Esophagus squamous epithelium (tissue), 5 donors: Measurements from ENCODE around the gene ERAL1. TPM values are rescaled to one million over a fixed set of nuclear protein-coding genes. Genes with fewer than 3 reads are reported as not detected.

ENCODE experiments used
- DNase-seq: peaks from one replicate; lab custom pipeline; 2025; lab: John Stamatoyannopoulos, UW
- H3K27ac ChIP-seq, 4 donors: fragments of 200-600 bp; sonication (generic); one replicate each; pipeline ENCODE4 v1.5.1; 2016 to 2019; ENCODE audit warnings: mild to moderate bottlenecking in 1 of 4
- H3K27me3 ChIP-seq, 4 donors: fragments of 200-600 bp; sonication (generic); 1 replicate in 3 of 4; 2 replicates in 1 of 4; pipeline versions ENCODE4 v1.5.1 to v1.6.0; 2017 to 2021; ENCODE audit warnings: antibody characterized with exemption in 1 of 4
- H3K36me3 ChIP-seq, 3 donors: fragments of 200-600 bp; sonication (generic); one replicate each; pipeline ENCODE4 v1.5.1; 2016 to 2019
- H3K4me1 ChIP-seq, 3 donors: fragments of 200-600 bp; sonication (generic); one replicate each; pipeline ENCODE4 v1.5.1; 2017 to 2019
- H3K4me3 ChIP-seq, 4 donors: fragments of 200-600 bp; sonication (generic); 1 replicate in 3 of 4; 2 replicates in 1 of 4; pipeline ENCODE4 v1.5.1; 2016 to 2019; ENCODE audit warnings: mild to moderate bottlenecking in 2 of 4, moderate library complexity in 1 of 4
- H3K9me3 ChIP-seq, 3 donors: fragments of 200-600 bp; sonication (generic); one replicate each; pipeline ENCODE4 v1.5.1; 2016 to 2019
- POLR2A ChIP-seq, 4 donors: fragments of 450-650 bp; IDR thresholded peaks; one replicate each; pipeline ENCODE4 v1.6.1; 2017; ENCODE audit warnings: antibody characterized with exemption in 4 of 4, mild to moderate bottlenecking in 4 of 4, moderate library complexity in 3 of 4
- WGBS, 2 donors: methylation state at CpG; one replicate each; pipeline ENCODE4 v1.1.5; 2018; 5-methylcytosine and 5-hydroxymethylcytosine counted together
- intact Hi-C: fragments of 100-400 bp; cut with DNase I; formaldehyde crosslinking; loops from one replicate; pipeline ENCODE4 v1.15.0; 2022
- total RNA-seq, 4 donors: library from RNA; depleted of rRNA; stranded (reverse); fragments of >200 nt; gene quantifications; one replicate each; pipeline ENCODE4 v1.1.0, GENCODE V29; 2016
- TF ChIP-seq, protein P1 (sequence below), 6 experiments: fragments of 450-650 bp in 4 of 6; fragments of 200-600 bp in 2 of 6; sonication (generic) in 2 of 6; IDR thresholded peaks; one replicate each; pipeline ENCODE4 v1.5.1; 2016 to 2019; ENCODE audit warnings: antibody characterized with exemption in 6 of 6, mild to moderate bottlenecking in 4 of 6, moderate library complexity in 4 of 6
- donor health status: DM: yes; HTN: yes; CAD: no.

Gene ERAL1
- total RNA-seq, 4 donors from 2014 or later, result 24.7 to 41.6 (median 37.8) TPM

DNA sequence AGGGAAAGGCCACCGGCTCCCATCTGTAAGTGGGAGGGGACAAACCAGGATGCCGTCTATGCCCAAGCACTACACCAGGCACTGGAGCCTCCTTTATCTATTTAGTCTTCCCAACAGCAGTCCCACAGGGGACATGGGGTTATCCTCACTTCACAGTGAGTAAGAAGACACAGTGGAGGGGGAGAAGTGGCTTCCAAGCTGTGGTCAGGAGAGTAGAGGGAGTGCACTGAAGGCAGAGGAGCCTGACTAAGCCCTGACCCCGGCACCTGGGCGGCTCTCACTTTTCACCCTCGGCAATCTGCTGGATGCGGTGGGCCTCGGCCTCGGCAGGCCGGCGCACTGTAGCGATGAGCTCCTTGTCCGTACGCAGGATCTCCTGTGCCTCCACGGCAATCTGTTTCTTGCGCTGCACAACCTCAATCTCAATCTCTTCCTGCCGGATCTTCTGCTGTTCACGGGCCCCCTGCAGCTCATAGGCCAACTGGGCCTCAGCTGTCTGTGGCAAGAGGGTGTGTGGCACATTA, 26.8 kb downstream of the ERAL1 start:
- Histone ChIP-seq H3K27me3 (no peaks in the 10 kb centered on the region), H3K9me3 (no peaks in the 10 kb centered on the region), H3K4me1 (no peaks in the 10 kb centered on the region), H3K27ac (no peak overlapping the region), H3K36me3 (peaks cover 46 to 93% (median 70%) of the 10 kb centered on the region in 3 donors), H3K4me3 (no peak overlapping the region)
- no peak for DNase-seq
- WGBS, 2 donors, result 92 to 95% methylated on average over 13 to 17 of the region's 17 CpGs
- intact Hi-C loops, result no loop called here
- TF ChIP-seq, protein P1, sequence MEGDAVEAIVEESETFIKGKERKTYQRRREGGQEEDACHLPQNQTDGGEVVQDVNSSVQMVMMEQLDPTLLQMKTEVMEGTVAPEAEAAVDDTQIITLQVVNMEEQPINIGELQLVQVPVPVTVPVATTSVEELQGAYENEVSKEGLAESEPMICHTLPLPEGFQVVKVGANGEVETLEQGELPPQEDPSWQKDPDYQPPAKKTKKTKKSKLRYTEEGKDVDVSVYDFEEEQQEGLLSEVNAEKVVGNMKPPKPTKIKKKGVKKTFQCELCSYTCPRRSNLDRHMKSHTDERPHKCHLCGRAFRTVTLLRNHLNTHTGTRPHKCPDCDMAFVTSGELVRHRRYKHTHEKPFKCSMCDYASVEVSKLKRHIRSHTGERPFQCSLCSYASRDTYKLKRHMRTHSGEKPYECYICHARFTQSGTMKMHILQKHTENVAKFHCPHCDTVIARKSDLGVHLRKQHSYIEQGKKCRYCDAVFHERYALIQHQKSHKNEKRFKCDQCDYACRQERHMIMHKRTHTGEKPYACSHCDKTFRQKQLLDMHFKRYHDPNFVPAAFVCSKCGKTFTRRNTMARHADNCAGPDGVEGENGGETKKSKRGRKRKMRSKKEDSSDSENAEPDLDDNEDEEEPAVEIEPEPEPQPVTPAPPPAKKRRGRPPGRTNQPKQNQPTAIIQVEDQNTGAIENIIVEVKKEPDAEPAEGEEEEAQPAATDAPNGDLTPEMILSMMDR (IDR thresholded peaks at IDR 0.05), result no peak
- no peak for TF ChIP-seq POLR2A (IDR thresholded peaks at IDR 0.05)

DNA sequence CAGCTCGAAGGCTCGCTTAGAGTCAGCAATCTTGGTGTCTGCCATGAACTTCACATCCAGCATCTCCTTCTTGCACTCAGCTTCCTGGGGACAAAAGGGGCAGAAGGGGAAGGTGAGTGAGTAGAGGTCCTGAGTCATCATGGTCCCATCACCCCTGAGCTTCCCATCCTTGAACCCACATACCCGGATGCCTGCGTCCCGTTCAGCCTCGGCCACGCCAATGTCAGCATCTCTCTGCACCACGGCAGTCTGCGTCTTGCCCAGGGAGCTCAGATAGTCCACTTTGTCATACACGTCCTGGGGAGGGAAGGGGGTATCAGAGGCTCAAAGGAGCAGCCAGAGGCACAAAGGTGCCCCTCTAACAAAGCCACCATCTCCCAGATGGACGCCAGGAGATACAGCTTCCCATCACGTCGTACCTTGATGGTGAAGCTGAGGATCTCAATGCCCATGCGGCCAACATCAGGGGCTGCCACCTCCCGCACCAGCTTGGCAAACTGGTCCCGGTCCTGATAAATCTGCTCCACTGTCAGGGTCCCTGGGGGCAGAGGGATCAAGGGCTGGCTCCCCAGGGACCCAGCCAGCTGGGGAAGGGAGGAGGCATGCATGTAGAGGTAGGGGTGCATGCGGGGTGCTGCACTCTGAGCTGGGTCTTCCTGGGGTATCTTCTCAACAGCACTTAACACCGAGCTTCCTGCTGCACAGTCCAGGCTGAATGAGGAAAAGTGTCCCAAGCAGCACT, 27.5 kb downstream of the ERAL1 start:
- TF ChIP-seq, protein P1 (IDR thresholded peaks at IDR 0.05), result no peak
- no peak for TF ChIP-seq POLR2A (IDR thresholded peaks at IDR 0.05)
- no peaks in the 10 kb centered on the region for H3K9me3 ChIP-seq
- intact Hi-C loops, result no loop called here
- no peak overlapping the region for H3K4me3 ChIP-seq
- 93 to 95% methylated on average over 10 to 13 of the region's 18 CpGs for WGBS, 2 donors
- peaks cover 49 to 100% (median 70%) of the 10 kb centered on the region in 3 donors for H3K36me3 ChIP-seq
- H3K27ac ChIP-seq, result no peak overlapping the region
- DNase-seq, result no peak
- no peaks in the 10 kb centered on the region for H3K27me3 ChIP-seq
- H3K4me1 ChIP-seq, result no peaks in the 10 kb centered on the region

DNA sequence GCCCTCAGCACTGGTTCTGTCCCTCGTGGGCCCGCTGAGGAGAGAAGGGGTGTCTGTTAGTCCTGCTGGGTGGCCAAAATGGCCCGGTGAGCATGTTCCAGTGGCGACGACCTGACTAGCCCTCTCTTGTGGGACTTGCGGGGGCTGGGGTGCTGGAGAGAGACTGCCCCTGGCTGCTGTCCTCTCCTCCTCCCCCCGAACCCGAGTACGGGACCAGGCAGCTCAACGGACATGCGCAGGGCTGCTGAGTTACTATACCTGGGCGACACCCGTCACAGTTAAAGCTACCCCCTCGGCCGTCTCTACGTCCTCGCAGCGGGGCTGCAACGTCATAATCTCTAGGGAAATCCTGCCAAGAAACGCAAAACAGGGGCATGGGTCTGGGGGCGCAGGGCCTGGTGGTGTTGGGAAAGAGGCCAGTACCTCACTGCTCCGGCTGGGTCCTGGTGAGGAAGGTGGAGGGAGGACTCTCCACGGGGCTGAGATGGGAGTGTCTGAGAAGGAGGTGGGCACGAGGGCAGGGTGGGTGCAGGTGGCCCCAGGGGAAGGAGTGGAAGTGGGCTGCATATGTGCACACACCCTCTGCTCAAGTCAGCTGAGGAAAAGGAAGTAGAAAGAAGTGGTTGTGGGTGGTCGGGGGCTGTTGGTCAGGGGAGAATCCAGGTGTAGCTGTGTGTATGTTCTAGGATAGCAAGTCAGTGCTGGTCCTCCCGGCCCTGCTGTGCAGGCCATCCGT, 29.3 kb downstream of the ERAL1 start:
- 81% methylated on average over 12 to 14 of the region's 27 CpGs for WGBS, 2 donors
- Histone ChIP-seq H3K27me3 (no peaks in the 10 kb centered on the region), H3K4me3 (no peak overlapping the region), H3K36me3 (peaks cover 51 to 97% (median 63%) of the 10 kb centered on the region in 3 donors), H3K27ac (no peak overlapping the region), H3K4me1 (no peaks in the 10 kb centered on the region), H3K9me3 (no peaks in the 10 kb centered on the region)
- intact Hi-C loops, result no loop called here
- TF ChIP-seq, protein P1 (IDR thresholded peaks at IDR 0.05), result no peak
- TF ChIP-seq POLR2A (IDR thresholded peaks at IDR 0.05), result no peak
- DNase-seq, result no peak

GRCh38 chr17:28885363-28885762, 30.5 kb downstream of the ERAL1 start:
- Histone ChIP-seq H3K27ac (no peak overlapping the region), H3K36me3 (peaks cover 45 to 85% (median 51%) of the 10 kb centered on the region in 3 donors), H3K27me3 (no peaks in the 10 kb centered on the region), H3K4me3 (no peak overlapping the region), H3K9me3 (no peaks in the 10 kb centered on the region), H3K4me1 (peaks cover 0 to 12% (median 5%) of the 10 kb centered on the region in 3 donors)
- WGBS, 2 donors, result 84 to 91% methylated on average over 4 of the region's 4 CpGs
- TF ChIP-seq, protein P1 (IDR thresholded peaks at IDR 0.05), result no peak
- no peak for TF ChIP-seq POLR2A (IDR thresholded peaks at IDR 0.05)
- DNase-seq, result no peak
- intact Hi-C loops, result no loop called here

DNA sequence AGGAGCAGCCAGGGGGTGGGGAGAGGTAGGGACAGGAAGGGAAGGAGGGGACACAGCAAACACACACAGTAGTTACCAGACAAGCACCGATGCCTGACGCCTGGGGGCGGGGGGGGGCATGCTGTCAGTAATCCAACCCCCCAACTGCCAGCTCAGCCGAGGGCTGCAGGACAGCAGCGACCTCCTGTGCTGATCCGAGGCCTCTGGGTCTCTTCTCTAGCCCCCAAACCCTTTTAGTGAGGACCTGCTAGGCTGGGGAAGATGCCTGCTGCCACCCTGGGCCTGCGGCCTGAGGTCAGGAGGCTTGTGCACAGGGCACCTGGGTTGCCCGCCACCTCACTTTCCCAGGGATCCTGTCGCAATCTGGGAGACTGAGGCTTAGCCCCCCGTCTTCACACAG, 31.1 kb downstream of the ERAL1 start:
- no peak overlapping the region for H3K4me3 ChIP-seq

More for the DNA sequence above, 31.1 kb downstream of the ERAL1 start:
- DNase-seq, result no peak
- WGBS, 2 donors, result 77 to 85% methylated on average over 6 of the region's 10 CpGs
- no peak for TF ChIP-seq POLR2A (IDR thresholded peaks at IDR 0.05)
- TF ChIP-seq, protein P1 (IDR thresholded peaks at IDR 0.05), result no peak
- no peak overlapping the region for H3K27ac ChIP-seq
- peaks cover 45 to 85% (median 45%) of the 10 kb centered on the region in 3 donors for H3K36me3 ChIP-seq
- intact Hi-C loops, result no loop called here
- H3K27me3 ChIP-seq, result no peaks in the 10 kb centered on the region
- peaks cover 0 to 18% (median 5%) of the 10 kb centered on the region in 3 donors for H3K4me1 ChIP-seq
- no peaks in the 10 kb centered on the region for H3K9me3 ChIP-seq
